Stomach (tissue), 9 donors: ENCODE measurements around the gene IL1R2. TPM values are rescaled to one million over a fixed set of nuclear protein-coding genes. Genes with fewer than 3 reads are reported as not detected.
A peak's percentile ranks its signal among the peaks of the same experiment; 100 is the strongest.

ENCODE experiments used
- DNase-seq, 2 donors: peaks; one replicate each; pipeline versions ENCODE4 v3.0.0 to v3.0.0-alpha.2; 2013 to 2019
- H3K27ac ChIP-seq, 5 donors: fragments of 200-600 bp in 4 of 5; sonication (generic) in 4 of 5; one replicate each; pipeline ENCODE4 v1.5.1; 2013 to 2019; ENCODE audit warnings: mild to moderate bottlenecking in 1 of 5, moderate library complexity in 1 of 5
- H3K27me3 ChIP-seq, 3 donors: fragments of 200-600 bp; sonication (generic); one replicate each; pipeline ENCODE4 v1.5.1; 2017 to 2019; ENCODE audit warnings: mixed run types in 1 of 3
- H3K36me3 ChIP-seq, 4 donors: fragments of 200-600 bp; sonication (generic); 1 replicate in 3 of 4; 2 replicates in 1 of 4; pipeline ENCODE4 v1.5.1; 2016 to 2019
- H3K4me1 ChIP-seq, 4 donors: fragments of 200-600 bp; sonication (generic); one replicate each; pipeline ENCODE4 v1.5.1; 2016 to 2019
- H3K4me3 ChIP-seq, 4 donors: fragments of 200-600 bp; sonication (generic) in 3 of 4; one replicate each; pipeline ENCODE4 v1.5.1; 2016 to 2019; ENCODE audit warnings: mild to moderate bottlenecking in 1 of 4
- H3K9me3 ChIP-seq, 4 donors: fragments of 200-600 bp; sonication (generic); one replicate each; pipeline ENCODE4 v1.5.1; 2016 to 2019
- CTCF ChIP-seq, 7 experiments: fragments of 450-650 bp in 4 of 7; fragments of 200-600 bp in 3 of 7; sonication (generic) in 3 of 7; IDR thresholded peaks; one replicate each; pipeline ENCODE4 v1.5.1; 2016 to 2019; ENCODE audit warnings: antibody characterized with exemption in 7 of 7, control low read depth in 2 of 7, mild to moderate bottlenecking in 1 of 7
- EP300 ChIP-seq: sonication (generic); formaldehyde crosslinking; IDR thresholded peaks from one replicate; pipeline ENCODE4 v1.6.1; 2017; ENCODE audit warnings: antibody characterized with exemption
- POLR2A ChIP-seq, 4 donors: fragments of 450-650 bp; IDR thresholded peaks; one replicate each; pipeline ENCODE4 v1.6.1; 2016; ENCODE audit warnings: antibody characterized with exemption in 4 of 4, control low read depth in 2 of 4, mild to moderate bottlenecking in 1 of 4, moderate library complexity in 1 of 4
- POLR2AphosphoS5 ChIP-seq, 3 donors: sonication (generic); formaldehyde crosslinking; IDR thresholded peaks; one replicate each; pipeline ENCODE4 v1.6.1; 2016; ENCODE audit warnings: antibody characterized with exemption in 3 of 3
- WGBS, 5 donors: extraction: QIAGEN DNeasy Blood & Tissue Kit in 3 of 5; methylation state at CpG; one replicate each; pipeline versions ENCODE4 v1.1.5 to v1.1.7; 2013 to 2018; 5-methylcytosine and 5-hydroxymethylcytosine counted together
- intact Hi-C: fragments of 100-400 bp; cut with DNase I; formaldehyde crosslinking; loops from one replicate; pipeline ENCODE4 v1.15.1; 2023; ENCODE audit warnings: low total_unique reads
- polyA plus RNA-seq, 3 donors: library from polyadenylated mRNA; stranded (reverse); fragments of 200-250 nt; gene quantifications; one replicate each; pipeline ENCODE4 v1.2.3, GENCODE V29; 2013
- total RNA-seq, 5 donors: library from RNA; depleted of rRNA; stranded (reverse); fragments of >200 nt; gene quantifications; one replicate each; pipeline versions ENCODE4 v1.1.0 to v1.2.3, GENCODE V29; 2014 to 2016
- donor health status: healthy with polysubstance abuse.
- donor health status: Bipolar disorder and iron deficiency.
- donor health status: healthy.

Gene IL1R2
- total and polyA plus RNA-seq, 8 donors = 2.3 to 111 (median 24.8) TPM

GRCh38 chr2:102048465-102048864, 56.7 kb downstream of the IL1R2 start:
- Histone ChIP-seq H3K4me1 (peaks cover 28 to 62% (median 49%) of the 10 kb centered on the region in 4 donors), H3K27me3 (no peaks in the 10 kb centered on the region), H3K27ac (peak overlapping the region; percentile 18 to 85 (median 84)), H3K9me3 (no peaks in the 10 kb centered on the region), H3K4me3 (no peak overlapping the region), H3K36me3 (no peaks in the 10 kb centered on the region)
- WGBS, 5 donors = 50 to 61% (median 56%) methylated on average over 8 of the region's 8 CpGs
- intact Hi-C loops = no loop called here
- TF ChIP-seq CTCF (IDR thresholded peaks at IDR 0.05) (no peak), EP300 (peak; percentile 74), POLR2A (IDR thresholded peaks at IDR 0.05) (no peak), POLR2AphosphoS5 (IDR thresholded peaks at IDR 0.05) (peak in 2 of 3 donors; percentile 39 to 77)
- peak in 1 of 2 donors; percentile 27 for DNase-seq

GRCh38 chr2:102049756-102050443, 58.1 kb downstream of the IL1R2 start:
- intact Hi-C loops = no loop called here
- no peak for DNase-seq
- no peak overlapping the region for H3K4me3 ChIP-seq
- WGBS, 5 donors = 37 to 58% (median 54%) methylated on average over 10 of the region's 10 CpGs
- TF ChIP-seq EP300 (peak; percentile 44), POLR2A (IDR thresholded peaks at IDR 0.05) (no peak), POLR2AphosphoS5 (IDR thresholded peaks at IDR 0.05) (peak in 2 of 3 donors; percentile 12 to 31)
- H3K4me1 ChIP-seq = peaks cover 28 to 63% (median 50%) of the 10 kb centered on the region in 4 donors
- H3K27ac ChIP-seq = peak overlapping the region in 4 of 5 donors; percentile 81 to 85 (median 84)
- no peaks in the 10 kb centered on the region for H3K9me3 ChIP-seq
- no peaks in the 10 kb centered on the region for H3K36me3 ChIP-seq
- H3K27me3 ChIP-seq = no peaks in the 10 kb centered on the region

GRCh38 chr2:102050854-102051391, 59.2 kb downstream of the IL1R2 start:
- no peaks in the 10 kb centered on the region for H3K27me3 ChIP-seq
- H3K4me1 ChIP-seq = peaks cover 35 to 61% (median 50%) of the 10 kb centered on the region in 4 donors
- TF ChIP-seq CTCF (IDR thresholded peaks at IDR 0.05) = no peak
- TF ChIP-seq POLR2AphosphoS5 (IDR thresholded peaks at IDR 0.05) = peak; percentile 76 to 90 (median 80)
- no peak for TF ChIP-seq POLR2A (IDR thresholded peaks at IDR 0.05)
- TF ChIP-seq EP300 = peak; percentile 43
- no peaks in the 10 kb centered on the region for H3K9me3 ChIP-seq
- DNase-seq = peak; percentile 66 to 93
- WGBS, 5 donors = 20 to 39% (median 28%) methylated on average over 7 of the region's 7 CpGs
- intact Hi-C loops = no loop called here
- H3K27ac ChIP-seq = peak overlapping the region; percentile 59 to 85 (median 84)
- no peaks in the 10 kb centered on the region for H3K36me3 ChIP-seq
- no peak overlapping the region for H3K4me3 ChIP-seq

- 70 to 86% (median 77%) methylated on average over 7 of the region's 7 CpGs for WGBS, 5 donors
- no peaks in the 10 kb centered on the region for H3K36me3 ChIP-seq
- peaks cover 27 to 66% (median 46%) of the 10 kb centered on the region in 4 donors for H3K4me1 ChIP-seq
- no peaks in the 10 kb centered on the region for H3K9me3 ChIP-seq
- no peak for TF ChIP-seq EP300
- no peak for TF ChIP-seq POLR2AphosphoS5 (IDR thresholded peaks at IDR 0.05)
- no peak for TF ChIP-seq POLR2A (IDR thresholded peaks at IDR 0.05)
- no peak for TF ChIP-seq CTCF (IDR thresholded peaks at IDR 0.05)
- peak in 1 of 2 donors; percentile 69 for DNase-seq
- H3K4me3 ChIP-seq = no peak overlapping the region
- H3K27me3 ChIP-seq = no peaks in the 10 kb centered on the region
- intact Hi-C loops = no loop called here
- peak overlapping the region; percentile 59 to 85 (median 84) for H3K27ac ChIP-seq
These were observed 60.0 kb downstream of the IL1R2 start for GRCh38 chr2:102051692-102052277.
